Measurements from ENCODE around the gene AURKA.

AURKA gene

DNA sequence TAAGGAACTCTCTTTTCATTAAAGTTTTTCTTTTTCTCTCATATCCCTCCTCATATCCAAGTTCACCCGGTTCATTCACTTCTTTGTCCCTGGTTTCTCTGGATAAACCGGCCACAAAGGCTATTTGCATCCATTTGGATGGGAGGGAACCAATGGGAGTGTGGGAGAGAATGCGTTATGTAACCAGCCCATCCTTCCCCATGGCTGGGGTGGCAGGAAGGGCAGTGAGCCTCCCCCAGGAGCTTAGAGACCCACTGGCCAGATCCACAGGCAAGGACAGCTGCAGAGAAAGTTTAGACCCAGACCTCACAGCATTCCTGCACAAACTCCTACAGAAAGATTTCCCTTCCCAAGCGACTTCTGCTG is 30.8 kb upstream of the AURKA start:
- TF ChIP-seq, protein P1, sequence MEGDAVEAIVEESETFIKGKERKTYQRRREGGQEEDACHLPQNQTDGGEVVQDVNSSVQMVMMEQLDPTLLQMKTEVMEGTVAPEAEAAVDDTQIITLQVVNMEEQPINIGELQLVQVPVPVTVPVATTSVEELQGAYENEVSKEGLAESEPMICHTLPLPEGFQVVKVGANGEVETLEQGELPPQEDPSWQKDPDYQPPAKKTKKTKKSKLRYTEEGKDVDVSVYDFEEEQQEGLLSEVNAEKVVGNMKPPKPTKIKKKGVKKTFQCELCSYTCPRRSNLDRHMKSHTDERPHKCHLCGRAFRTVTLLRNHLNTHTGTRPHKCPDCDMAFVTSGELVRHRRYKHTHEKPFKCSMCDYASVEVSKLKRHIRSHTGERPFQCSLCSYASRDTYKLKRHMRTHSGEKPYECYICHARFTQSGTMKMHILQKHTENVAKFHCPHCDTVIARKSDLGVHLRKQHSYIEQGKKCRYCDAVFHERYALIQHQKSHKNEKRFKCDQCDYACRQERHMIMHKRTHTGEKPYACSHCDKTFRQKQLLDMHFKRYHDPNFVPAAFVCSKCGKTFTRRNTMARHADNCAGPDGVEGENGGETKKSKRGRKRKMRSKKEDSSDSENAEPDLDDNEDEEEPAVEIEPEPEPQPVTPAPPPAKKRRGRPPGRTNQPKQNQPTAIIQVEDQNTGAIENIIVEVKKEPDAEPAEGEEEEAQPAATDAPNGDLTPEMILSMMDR (IDR thresholded peaks at IDR 0.05; ENCODE audit: low read depth, low read length) = no peak
- no peak overlapping the region for H3K4me3 ChIP-seq (replicated peaks in 1 of 2; ENCODE audit: low read depth in 2 of 2, low read length in 2 of 2)
- peak in 1 of 2 donors; percentile 51 for DNase-seq (ENCODE audit: low read depth in 2 of 2)

DNA sequence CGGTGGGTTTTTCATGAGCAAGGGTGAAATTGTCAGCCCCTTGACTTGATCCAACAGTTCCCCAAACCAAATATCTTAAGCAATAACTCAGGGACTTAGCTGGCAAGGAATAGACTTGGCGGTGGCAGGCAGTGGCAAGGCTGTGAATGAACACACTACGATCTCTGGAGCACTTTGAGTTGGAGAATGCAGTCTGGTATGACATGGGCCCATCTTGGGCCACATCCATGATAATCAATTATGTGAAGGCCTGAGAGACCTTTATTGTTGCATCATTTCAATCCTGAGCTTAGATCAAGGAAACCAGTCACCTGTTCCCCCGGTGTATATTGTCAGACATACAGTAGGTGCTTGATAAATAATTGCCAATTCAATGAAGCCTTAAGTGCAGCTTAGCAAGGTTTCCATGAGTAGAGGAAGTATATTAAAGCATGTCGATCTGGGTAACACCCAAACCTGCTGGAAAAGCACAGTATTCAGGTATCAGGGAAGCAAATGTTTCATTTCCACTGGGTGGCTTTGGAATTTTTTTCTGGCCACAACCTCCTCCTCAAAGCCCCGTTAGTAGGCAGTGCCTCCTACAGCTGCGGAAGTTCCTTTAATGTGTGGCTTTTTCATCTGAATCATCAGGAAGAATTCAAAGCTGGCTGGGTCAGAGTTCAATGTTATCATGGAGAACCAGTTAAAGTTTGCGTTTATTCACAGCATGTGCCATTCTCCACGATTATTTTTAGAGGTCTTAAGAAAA is 30.2 kb upstream of the AURKA start:
- TF ChIP-seq, protein P1 (IDR thresholded peaks at IDR 0.05; ENCODE audit: low read depth, low read length) = no peak
- no peak overlapping the region for H3K4me3 ChIP-seq (replicated peaks in 1 of 2; ENCODE audit: low read depth in 2 of 2, low read length in 2 of 2)
- DNase-seq (ENCODE audit: low read depth in 2 of 2) = peak; percentile 76

DNA sequence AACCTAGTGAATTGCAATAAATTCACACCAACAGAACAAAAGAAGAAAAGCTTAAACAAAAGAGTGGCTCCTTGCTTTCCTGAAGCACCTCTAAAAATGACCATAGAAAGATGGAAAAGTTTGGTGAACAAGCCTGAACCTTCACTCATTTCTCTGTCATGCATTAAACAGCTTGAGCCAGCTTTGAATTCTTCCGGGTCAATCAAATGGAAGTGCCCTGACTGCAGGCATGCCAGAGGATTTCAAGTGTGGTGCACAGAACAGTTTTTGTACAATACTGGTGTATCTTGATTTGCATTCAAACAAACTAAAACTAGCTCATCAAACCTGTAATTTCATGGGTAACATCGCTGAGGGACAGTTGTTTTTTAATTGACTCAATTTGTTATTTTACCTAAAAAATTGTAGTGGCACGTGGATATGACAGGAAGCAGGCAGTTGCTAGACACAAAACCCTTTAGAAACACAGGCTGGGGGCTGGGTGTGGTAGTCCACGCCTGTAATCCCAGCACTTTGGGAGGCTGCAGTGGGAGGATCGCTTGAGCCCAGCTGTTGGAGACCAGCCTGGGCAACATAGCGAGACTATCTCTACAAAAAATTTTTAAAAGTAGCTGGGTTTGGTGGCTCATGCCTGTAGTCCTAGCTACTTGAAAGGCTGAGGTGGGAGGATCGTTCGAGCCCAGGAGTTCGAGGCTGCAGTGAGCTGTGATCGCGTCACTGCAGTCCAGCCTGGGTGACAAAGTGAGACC is 29.1 kb upstream of the AURKA start:
- TF ChIP-seq, protein P1 (IDR thresholded peaks at IDR 0.05; ENCODE audit: low read depth, low read length) = no peak
- no peak for DNase-seq (ENCODE audit: low read depth in 2 of 2)

DNA sequence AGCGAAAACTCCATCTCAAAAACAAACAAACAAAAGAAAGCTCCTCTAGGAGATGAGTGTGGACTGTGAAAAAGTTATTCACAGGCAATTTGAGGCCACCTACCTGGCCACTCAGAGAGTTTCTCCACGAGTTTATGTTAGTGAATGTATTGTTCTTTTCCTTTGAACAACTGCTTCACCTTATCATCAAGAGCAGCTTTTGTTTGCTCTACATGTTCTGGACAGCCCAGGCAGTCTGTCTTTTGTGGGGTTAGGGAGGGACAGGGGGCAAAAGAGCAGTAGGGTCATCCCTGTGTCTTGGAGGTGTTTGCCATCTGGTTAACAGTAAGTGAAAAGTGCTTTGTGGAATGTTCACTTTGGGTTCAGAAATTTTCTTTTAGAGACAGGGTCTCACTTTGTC is 28.0 kb upstream of the AURKA start:
- TF ChIP-seq, protein P1 (IDR thresholded peaks at IDR 0.05; ENCODE audit: low read depth, low read length) = no peak
- H3K4me3 ChIP-seq (replicated peaks in 1 of 2; ENCODE audit: low read depth in 2 of 2, low read length in 2 of 2) = no peak overlapping the region
- no peak for DNase-seq (ENCODE audit: low read depth in 2 of 2)

More for the DNA sequence above, 29.1 kb upstream of the AURKA start:
- H3K4me3 ChIP-seq (replicated peaks in 1 of 2; ENCODE audit: low read depth in 2 of 2, low read length in 2 of 2) = no peak overlapping the region

DNA sequence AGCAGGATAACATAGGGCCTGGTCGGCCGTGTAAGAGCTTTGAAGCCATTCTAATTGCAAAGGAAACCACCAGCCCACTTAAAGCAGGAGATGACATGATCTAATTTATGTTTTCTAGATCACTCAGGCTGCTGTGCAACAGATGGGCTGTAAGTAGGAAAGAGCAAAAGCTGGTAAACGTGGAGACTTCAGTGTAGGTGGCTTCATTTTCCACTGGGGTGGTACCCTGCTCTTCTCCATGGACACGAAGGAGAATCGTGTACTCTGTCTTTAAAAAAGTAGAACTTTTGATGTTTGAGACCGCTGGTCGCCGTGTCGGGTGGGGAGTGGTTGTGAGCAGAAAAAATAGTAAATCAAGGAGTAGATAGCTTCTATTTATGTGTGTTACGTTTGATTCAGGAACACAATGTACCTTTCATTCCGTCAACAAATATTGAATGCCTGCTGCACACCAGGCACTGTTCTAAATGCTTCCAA is 26.4 kb upstream of the AURKA start:
- H3K4me3 ChIP-seq (replicated peaks in 1 of 2; ENCODE audit: low read depth in 2 of 2, low read length in 2 of 2) = no peak overlapping the region
- TF ChIP-seq, protein P1 (IDR thresholded peaks at IDR 0.05; ENCODE audit: low read depth, low read length) = no peak
- DNase-seq (ENCODE audit: low read depth in 2 of 2) = no peak

DNA sequence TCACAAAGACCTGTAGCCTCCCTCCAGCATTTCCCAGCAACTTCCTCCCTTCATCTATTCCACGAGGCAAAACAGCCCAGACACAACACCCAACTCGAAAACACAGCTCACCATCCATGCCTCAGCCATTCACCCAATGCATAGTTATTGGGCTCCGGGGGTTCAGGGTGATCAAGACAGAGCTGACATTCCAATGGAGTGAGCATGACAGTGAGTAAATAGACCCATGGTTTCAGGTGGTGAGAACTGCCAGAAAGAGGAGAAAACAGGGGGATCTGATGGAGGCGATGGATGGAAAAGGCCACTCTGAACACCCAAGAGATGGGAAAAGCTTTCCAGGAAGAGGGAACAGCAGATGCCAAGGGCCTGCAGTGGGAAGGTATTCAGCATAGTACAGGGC is 25.9 kb upstream of the AURKA start:
- TF ChIP-seq, protein P1 (IDR thresholded peaks at IDR 0.05; ENCODE audit: low read depth, low read length) = no peak
- DNase-seq (ENCODE audit: low read depth in 2 of 2) = peak in 1 of 2 donors; percentile 44
- H3K4me3 ChIP-seq (replicated peaks in 1 of 2; ENCODE audit: low read depth in 2 of 2, low read length in 2 of 2) = no peak overlapping the region

Data from cardiac fibroblast (primary cell).